Epithelial cell of proximal tubule (primary cell): ENCODE results near the gene SLC24A5. TPM values are rescaled to one million over a fixed set of nuclear protein-coding genes. Genes with fewer than 3 reads are reported as not detected.

Experiments
- DNase-seq: peaks from one replicate; pipeline ENCODE4 v3.0.0-alpha.2; 2011; ENCODE audit warnings: low read depth
- H3K4me3 ChIP-seq: 2 replicates; pipeline ENCODE4 v1.5.1; 2011; ENCODE audit warnings: low read depth, mild to moderate bottlenecking, low read length
- CTCF ChIP-seq: conservative IDR thresholded peaks from 2 replicates; pipeline ENCODE4 v1.5.1; 2012; ENCODE audit warnings: low read depth, mild to moderate bottlenecking, low read length
- total RNA-seq: library from RNA; depleted of rRNA; stranded (reverse); fragments of >200 nt; gene quantifications from 2 replicates; pipeline ENCODE4 v1.2.3, GENCODE V29; 2015

SLC24A5 gene
- total RNA-seq, 1 donor from 2014 or later: not detected

- no peak for DNase-seq
- no peak overlapping the region for H3K4me3 ChIP-seq
- TF ChIP-seq CTCF: no peak
Measured at GRCh38 chr15:48105936-48106335, 14.9 kb upstream of the SLC24A5 start.

DNA sequence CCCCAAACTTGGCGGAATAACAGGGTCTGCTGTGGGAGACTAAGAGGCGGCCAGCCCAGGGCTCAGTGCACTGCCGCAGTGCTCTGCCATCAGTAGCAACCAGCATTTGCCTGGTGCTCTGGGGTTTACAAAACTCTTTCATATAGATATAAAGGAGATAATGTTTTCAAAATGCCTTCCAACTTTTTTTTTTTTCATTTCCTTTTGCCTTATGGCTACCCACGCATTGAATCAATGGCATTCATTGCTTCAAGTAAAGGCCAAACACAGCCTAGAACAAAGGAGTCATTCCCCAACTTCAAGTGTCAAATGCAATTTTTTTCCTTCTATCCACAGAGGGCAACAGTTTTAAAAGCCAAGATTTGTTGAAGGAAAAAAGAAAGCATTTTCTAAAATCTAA is 11.6 kb upstream of the SLC24A5 start:
- no peak for DNase-seq
- no peak overlapping the region for H3K4me3 ChIP-seq
- TF ChIP-seq CTCF: no peak

DNA sequence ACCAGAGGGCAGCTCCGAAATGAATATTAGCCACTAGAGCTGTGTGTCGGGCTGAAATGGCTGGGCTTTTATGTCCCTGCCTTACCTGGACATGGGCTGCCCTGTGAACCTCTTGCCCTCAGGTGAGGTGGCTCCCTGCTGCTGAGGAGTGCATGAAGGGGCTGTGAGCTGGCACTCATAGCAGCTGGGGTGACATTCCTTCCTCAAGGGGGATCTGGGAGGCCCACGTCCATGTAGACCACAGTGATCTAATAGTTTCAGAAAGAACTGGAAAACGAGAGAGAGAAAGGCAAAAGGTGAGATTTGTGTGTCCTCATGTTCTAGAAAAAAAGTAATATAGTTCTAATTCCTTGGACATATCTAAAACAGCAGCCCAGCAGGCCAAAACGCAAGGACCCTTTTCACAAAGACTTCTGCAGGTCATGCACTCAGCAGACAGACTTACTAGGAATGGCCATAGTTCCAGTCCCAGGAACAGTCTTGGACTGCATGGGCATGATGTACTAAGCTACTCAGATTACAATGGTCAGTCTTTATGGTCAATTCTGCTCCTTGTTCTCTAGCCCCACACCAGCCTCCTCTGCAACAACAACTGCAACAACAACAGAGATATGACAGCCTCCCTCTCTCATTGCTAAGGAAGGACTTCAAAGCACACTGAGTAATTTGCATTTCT is 10.8 kb upstream of the SLC24A5 start:
- DNase-seq: no peak
- H3K4me3 ChIP-seq: no peak overlapping the region
- no peak for TF ChIP-seq CTCF

- peak; percentile 74 for TF ChIP-seq CTCF
Measured at GRCh38 chr15:48112242-48112641, 8.5 kb upstream of the SLC24A5 start.

GRCh38 chr15:48119277-48119676 is 1.5 kb upstream of the SLC24A5 start:
- no peak for TF ChIP-seq CTCF
- no peak for DNase-seq
- no peak overlapping the region for H3K4me3 ChIP-seq

More at GRCh38 chr15:48112242-48112641, 8.5 kb upstream of the SLC24A5 start:
- no peak for DNase-seq
- H3K4me3 ChIP-seq: no peak overlapping the region

DNA sequence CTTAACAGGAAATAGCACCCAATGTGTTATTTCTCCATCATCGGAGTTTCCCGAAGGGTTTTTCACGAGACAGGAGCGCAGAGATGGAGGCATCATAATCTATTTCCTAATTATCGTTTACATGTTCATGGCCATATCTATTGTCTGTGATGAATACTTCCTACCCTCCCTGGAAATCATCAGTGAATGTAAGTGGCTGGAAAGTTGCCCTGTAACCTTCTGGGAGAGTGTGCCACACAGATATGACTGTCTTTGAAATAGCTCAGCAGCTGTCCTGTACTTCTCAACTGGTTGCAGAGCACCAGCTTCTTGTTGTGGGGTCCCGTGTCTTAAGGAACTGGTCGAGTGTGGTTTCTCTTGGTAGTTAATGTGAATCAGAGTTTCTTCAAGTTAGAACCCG is 1.1 kb downstream of the SLC24A5 start:
- no peak for TF ChIP-seq CTCF
- H3K4me3 ChIP-seq: no peak overlapping the region
- DNase-seq: no peak

GRCh38 chr15:48126667-48127355 is 6.0 kb downstream of the SLC24A5 start:
- DNase-seq: no peak
- no peak overlapping the region for H3K4me3 ChIP-seq
- no peak for TF ChIP-seq CTCF
